Iris pigment epithelial cell (primary cell): ENCODE results near the gene PYGO2.
"Not testable (repeated sequence)": the region's sequence is repeated elsewhere in the genome, so short reads cannot be mapped to it uniquely, and the experiment has no call there.

Experiments used
- DNase-seq: peaks from one replicate; pipeline ENCODE4 v3.0.0-alpha.2; 2011; ENCODE audit warnings: low read depth

The PYGO2 gene

GRCh38 chr1:154908937-154909336, 52.6 kb downstream of the PYGO2 start:
- DNase-seq: no peak

GRCh38 chr1:154908129-154908528, 53.5 kb downstream of the PYGO2 start:
- DNase-seq: not testable (repeated sequence)
